ENCODE data around the gene CACHD1. TPM values are rescaled to one million over a fixed set of nuclear protein-coding genes. Genes with fewer than 3 reads are reported as not detected.

Gene CACHD1
- total and polyA plus RNA-seq, 3 donors from 2014 or later: 7.4 to 10.3 (median 8.3) TPM

GRCh38 chr1:64458915-64459314 is 11.0 kb upstream of the CACHD1 start:
- TF ChIP-seq POLR2A (IDR thresholded peaks at IDR 0.05) (no peak), CTCF (IDR thresholded peaks at IDR 0.05) (no peak)
- Histone ChIP-seq H3K27ac (no peak overlapping the region), H3K4me3 (no peak overlapping the region), H3K27me3 (no peaks in the 10 kb centered on the region), H3K36me3 (ENCODE audit: low read depth, missing control alignments) (no peaks in the 10 kb centered on the region), H3K9me3 (no peaks in the 10 kb centered on the region), H3K4me1 (no peaks in the 10 kb centered on the region)
- WGBS, 2 donors: 84 to 92% methylated on average over 1 of the region's 1 CpG
- intact Hi-C loops (cut with DNase I; ENCODE audit: low total_unique reads): no loop called here
- no peak for DNase-seq

DNA sequence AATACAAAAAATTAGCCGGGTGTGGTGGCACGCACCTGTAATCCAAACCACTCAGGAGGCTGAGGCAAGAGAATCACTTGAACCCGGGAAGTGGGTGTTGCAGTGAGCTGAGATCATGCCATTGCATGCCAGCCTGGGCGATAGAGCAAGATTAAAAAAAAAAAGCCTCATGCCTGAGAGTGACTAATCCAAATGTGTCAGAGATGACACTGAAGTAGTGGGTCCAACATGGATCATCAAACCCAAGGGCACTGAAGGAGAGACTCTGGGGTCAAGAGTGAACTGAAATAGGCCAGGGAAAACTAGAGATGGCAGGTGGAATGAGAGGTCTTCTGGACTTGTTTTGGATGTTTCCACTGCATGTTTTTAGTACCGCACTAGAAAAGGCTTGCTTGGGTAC is 10.2 kb upstream of the CACHD1 start:
- no peak overlapping the region for H3K4me3 ChIP-seq
- no peaks in the 10 kb centered on the region for H3K36me3 ChIP-seq (ENCODE audit: low read depth, missing control alignments)
- no peaks in the 10 kb centered on the region for H3K4me1 ChIP-seq
- DNase-seq: no peak
- H3K27me3 ChIP-seq: no peaks in the 10 kb centered on the region
- WGBS, 2 donors: 96% methylated on average over 4 to 5 of the region's 5 CpGs
- intact Hi-C loops (cut with DNase I; ENCODE audit: low total_unique reads): no loop called here
- H3K27ac ChIP-seq: no peak overlapping the region
- TF ChIP-seq POLR2A (IDR thresholded peaks at IDR 0.05): no peak
- TF ChIP-seq CTCF (IDR thresholded peaks at IDR 0.05): no peak
- no peaks in the 10 kb centered on the region for H3K9me3 ChIP-seq

DNA sequence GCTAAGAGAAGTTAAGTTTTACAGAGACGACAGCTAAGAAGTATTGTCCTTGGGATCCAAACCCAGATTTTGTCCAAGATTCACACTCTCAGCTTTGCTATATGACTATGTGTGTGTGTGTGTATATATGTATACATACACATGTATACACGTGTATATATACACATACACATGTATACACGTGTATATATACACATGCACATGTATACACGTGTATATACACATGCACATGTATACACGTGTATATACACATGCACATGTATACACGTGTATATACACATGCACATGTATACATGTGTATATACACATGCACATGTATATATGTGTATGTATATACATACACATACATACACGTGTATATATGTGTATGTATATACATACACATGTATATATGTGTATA is 3.9 kb upstream of the CACHD1 start:
- Histone ChIP-seq H3K27ac (no peak overlapping the region), H3K27me3 (no peaks in the 10 kb centered on the region), H3K9me3 (no peaks in the 10 kb centered on the region), H3K4me1 (no peaks in the 10 kb centered on the region), H3K4me3 (no peak overlapping the region), H3K36me3 (ENCODE audit: low read depth, missing control alignments) (no peaks in the 10 kb centered on the region)
- WGBS, 2 donors: 81 to 83% methylated on average over 7 of the region's 7 CpGs
- no peak for TF ChIP-seq POLR2A (IDR thresholded peaks at IDR 0.05)
- no peak for TF ChIP-seq CTCF (IDR thresholded peaks at IDR 0.05)
- DNase-seq: no peak
- intact Hi-C loops (cut with DNase I; ENCODE audit: low total_unique reads): loop anchor here (5.0 kb wide), 1 partner anchor 361 kb away; no protein-coding TSS in a partner anchor

DNA sequence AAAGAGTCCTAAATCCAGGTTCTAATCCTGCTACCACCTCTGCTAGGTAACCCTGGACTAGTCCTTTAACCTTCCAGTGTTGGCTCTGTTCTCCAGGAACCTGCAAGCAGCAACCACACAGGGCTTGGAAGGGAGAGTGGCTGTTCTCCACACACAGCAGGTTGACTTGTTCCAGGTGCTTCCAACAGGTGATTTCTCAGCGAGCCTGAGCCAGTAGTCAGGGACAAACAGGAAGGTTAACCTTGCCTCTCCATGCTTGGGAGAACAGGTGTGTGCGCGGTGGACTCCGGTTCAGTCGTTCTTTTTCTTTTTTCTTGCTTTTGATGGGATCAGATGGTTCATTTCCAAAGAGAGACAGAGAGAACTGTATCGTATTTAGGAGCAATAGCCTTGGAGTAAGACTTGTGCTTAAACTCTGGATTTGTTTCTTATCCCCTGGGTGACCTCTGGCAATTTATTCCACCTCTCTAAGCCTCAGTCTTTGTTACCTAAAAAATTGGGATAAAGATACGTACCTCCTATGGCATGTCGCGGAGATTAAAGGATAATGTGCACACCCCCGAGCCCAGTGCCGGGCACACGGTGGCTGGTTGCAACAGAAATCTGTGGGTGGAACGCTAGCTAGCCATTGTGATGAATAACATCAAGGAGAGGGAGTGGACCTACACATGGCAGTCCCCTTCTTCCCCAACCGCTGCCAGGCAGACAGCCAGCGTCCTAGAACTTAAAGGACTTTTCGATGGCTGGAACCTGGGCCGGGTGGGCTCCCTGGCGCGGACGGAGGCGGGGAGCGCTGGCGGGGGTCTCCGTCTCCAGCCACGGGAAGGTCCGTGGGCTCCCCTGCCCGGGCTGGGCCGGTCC is 583 bp upstream of the CACHD1 start:
- peak overlapping the region; percentile 72 to 79 for H3K4me3 ChIP-seq
- WGBS, 2 donors: 11 to 23% methylated on average over 14 to 28 of the region's 28 CpGs
- H3K36me3 ChIP-seq (ENCODE audit: low read depth, missing control alignments): no peaks in the 10 kb centered on the region
- no peak for DNase-seq
- H3K27ac ChIP-seq: peak overlapping the region; percentile 52 to 90
- peaks cover 6% of the 10 kb centered on the region for H3K4me1 ChIP-seq
- intact Hi-C loops (cut with DNase I; ENCODE audit: low total_unique reads): loop anchor here (5.0 kb wide), 1 partner anchor 358 kb away; no protein-coding TSS in a partner anchor
- no peaks in the 10 kb centered on the region for H3K27me3 ChIP-seq
- no peaks in the 10 kb centered on the region for H3K9me3 ChIP-seq
- TF ChIP-seq CTCF (IDR thresholded peaks at IDR 0.05): no peak
- TF ChIP-seq POLR2A (IDR thresholded peaks at IDR 0.05): no peak
